Heart left ventricle (tissue), 16 donors: ENCODE results near the gene TFB1M. TPM values are rescaled to one million over a fixed set of nuclear protein-coding genes. Genes with fewer than 3 reads are reported as not detected.
"Not testable (repeated sequence)": the region's sequence is repeated elsewhere in the genome, so short reads cannot be mapped to it uniquely, and the experiment has no call there.

Experiments used
- ATAC-seq, 4 donors: fragments of 200-7000 bp; cut with Tn5 transposase; one replicate each; pipeline ENCODE4 v1.9.1; 2020 to 2022; ENCODE audit warnings: moderate library complexity in 4 of 4, mild to moderate bottlenecking in 3 of 4, moderate number of reproducible peaks in 1 of 4
- DNase-seq, 5 donors: peaks; one replicate each; pipeline ENCODE4 v3.0.0-alpha.2; 2020
- H3K27ac ChIP-seq, 12 donors: fragments of 200-600 bp; sonication (generic) in 4 of 12; one replicate each; pipeline versions ENCODE4 v1.5.0 to v1.8.0; 2016 to 2022; ENCODE audit warnings: mild to moderate bottlenecking in 2 of 12
- H3K27me3 ChIP-seq, 9 donors: fragments of 200-600 bp; sonication (generic) in 2 of 9; one replicate each; pipeline versions ENCODE4 v1.5.1 to v1.8.0; 2016 to 2022; ENCODE audit warnings: mild to moderate bottlenecking in 3 of 9
- H3K36me3 ChIP-seq, 9 donors: fragments of 200-600 bp; sonication (generic) in 2 of 9; one replicate each; pipeline versions ENCODE4 v1.5.0 to v1.8.0; 2018 to 2022; ENCODE audit warnings: mild to moderate bottlenecking in 2 of 9
- H3K4me1 ChIP-seq, 12 donors: fragments of 200-600 bp; sonication (generic) in 4 of 12; one replicate each; pipeline versions ENCODE4 v1.5.0 to v1.8.0; 2016 to 2022; ENCODE audit warnings: mild to moderate bottlenecking in 3 of 12
- H3K4me3 ChIP-seq, 12 donors: fragments of 200-600 bp; sonication (generic) in 4 of 12; one replicate each; pipeline versions ENCODE4 v1.5.0 to v1.8.0; 2017 to 2022; ENCODE audit warnings: mild to moderate bottlenecking in 9 of 12, moderate library complexity in 4 of 12
- H3K9me3 ChIP-seq, 12 donors: fragments of 200-600 bp; sonication (generic) in 4 of 12; one replicate each; pipeline versions ENCODE4 v1.5.0 to v1.8.0; 2016 to 2022; ENCODE audit warnings: mild to moderate bottlenecking in 1 of 12
- POLR2A ChIP-seq, 2 donors: fragments of 450-650 bp; IDR thresholded peaks; one replicate each; pipeline ENCODE4 v1.6.1; 2017; ENCODE audit warnings: antibody characterized with exemption in 2 of 2, mild to moderate bottlenecking in 2 of 2, moderate library complexity in 2 of 2
- WGBS, 4 donors: extraction: QIAGEN DNeasy Blood & Tissue Kit in 2 of 4; methylation state at CpG; one replicate each; pipeline versions ENCODE4 v1.1.5 to v1.1.7; 2013 to 2018; 5-methylcytosine and 5-hydroxymethylcytosine counted together
- intact Hi-C, 10 donors: fragments of 100-400 bp; cut with DNase I; formaldehyde crosslinking; loops; one replicate each; pipeline versions ENCODE4 v1.11.1 to v1.14.2; 2022
- polyA plus RNA-seq, 2 donors: library from polyadenylated mRNA; stranded (reverse); fragments of 200-250 nt; gene quantifications; one replicate each; pipeline ENCODE4 v1.2.3, GENCODE V29; 2013
- total RNA-seq, 9 donors: library from RNA; depleted of rRNA in 2 of 9; stranded (reverse); fragments of >200 nt in 2 of 9; fragmentation: NEBNext Ultra II Directional in 3 of 9; extraction: Animal tissue kit (Norgen Biotek cat#: 25700) in 3 of 9; gene quantifications; one replicate each; pipeline versions ENCODE4 v1.1.0 to v1.2.4, GENCODE V29; 2016 to 2023
- TF ChIP-seq, protein P1 (sequence below), 12 donors: fragments of 200-600 bp; sonication (generic) in 4 of 12; IDR thresholded peaks; one replicate each; pipeline versions ENCODE4 v1.5.0 to v1.8.0; 2018 to 2022; ENCODE audit warnings: antibody characterized with exemption in 12 of 12, mild to moderate bottlenecking in 5 of 12
- donor health status: ischemic (EF 13 %, LVEDD 7.1; RV severe dilation, severe dysfunction).
- donor health status: healthy with polysubstance abuse.
- donor health status: DM: no; HTN: yes; CAD: no.
- donor health status: DM: no; HTN: no; CAD: no.
- donor health status: ischemic (EF 25% LVEDD 6.9; RV normal size, moderate dysfunction).
- donor health status: ischemic (EF 25% LVEDD 5.7; RV mildly dilated, moderate dysfunction).
- donor health status: healthy.
- donor health status: DM: yes; HTN: yes; CAD: no.
- donor health status: ischemic (EF 35%, LVEDD 5.7; RV mildly dilated, moderate dysfunction).
- donor health status: nonischemic (EF 11% LVEDD 7.7; RV severe dilation, severe dysfunction).
- donor health status: DM: yes; HTN: yes; CAD: no.
- donor health status: PGD.
- donor health status: ischemic (EF 29% LVEDD 5.4; RV normal size, mild dysfunction).
- donor health status: nonischemic (EF 23%, LVEDD 6.1; RV moderate dilation, normal function).

TFB1M gene
- total and polyA plus RNA-seq, 11 donors: 11.4 to 24.5 (median 17.6) TPM

- ATAC-seq (no peak), DNase-seq (no peak)
- Histone ChIP-seq H3K4me3 (no peak overlapping the region), H3K9me3 (peaks cover 0 to 47% (median 16%) of the 10 kb centered on the region in 12 donors), H3K27ac (no peak overlapping the region), H3K36me3 (no peaks in the 10 kb centered on the region), H3K27me3 (no peaks in the 10 kb centered on the region), H3K4me1 (no peaks in the 10 kb centered on the region)
- 80 to 85% (median 83%) methylated on average over 2 of the region's 2 CpGs for WGBS, 4 donors
- intact Hi-C loops: loop anchor here in 1 of 10 donors (5.0 kb wide), 1 partner anchor 181 kb away; no protein-coding TSS in a partner anchor
- TF ChIP-seq, protein P1, sequence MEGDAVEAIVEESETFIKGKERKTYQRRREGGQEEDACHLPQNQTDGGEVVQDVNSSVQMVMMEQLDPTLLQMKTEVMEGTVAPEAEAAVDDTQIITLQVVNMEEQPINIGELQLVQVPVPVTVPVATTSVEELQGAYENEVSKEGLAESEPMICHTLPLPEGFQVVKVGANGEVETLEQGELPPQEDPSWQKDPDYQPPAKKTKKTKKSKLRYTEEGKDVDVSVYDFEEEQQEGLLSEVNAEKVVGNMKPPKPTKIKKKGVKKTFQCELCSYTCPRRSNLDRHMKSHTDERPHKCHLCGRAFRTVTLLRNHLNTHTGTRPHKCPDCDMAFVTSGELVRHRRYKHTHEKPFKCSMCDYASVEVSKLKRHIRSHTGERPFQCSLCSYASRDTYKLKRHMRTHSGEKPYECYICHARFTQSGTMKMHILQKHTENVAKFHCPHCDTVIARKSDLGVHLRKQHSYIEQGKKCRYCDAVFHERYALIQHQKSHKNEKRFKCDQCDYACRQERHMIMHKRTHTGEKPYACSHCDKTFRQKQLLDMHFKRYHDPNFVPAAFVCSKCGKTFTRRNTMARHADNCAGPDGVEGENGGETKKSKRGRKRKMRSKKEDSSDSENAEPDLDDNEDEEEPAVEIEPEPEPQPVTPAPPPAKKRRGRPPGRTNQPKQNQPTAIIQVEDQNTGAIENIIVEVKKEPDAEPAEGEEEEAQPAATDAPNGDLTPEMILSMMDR (IDR thresholded peaks at IDR 0.05): no peak
- TF ChIP-seq POLR2A (IDR thresholded peaks at IDR 0.05): no peak
These were observed 27.0 kb upstream of the TFB1M start for GRCh38 chr6:155341130-155341828.

DNA sequence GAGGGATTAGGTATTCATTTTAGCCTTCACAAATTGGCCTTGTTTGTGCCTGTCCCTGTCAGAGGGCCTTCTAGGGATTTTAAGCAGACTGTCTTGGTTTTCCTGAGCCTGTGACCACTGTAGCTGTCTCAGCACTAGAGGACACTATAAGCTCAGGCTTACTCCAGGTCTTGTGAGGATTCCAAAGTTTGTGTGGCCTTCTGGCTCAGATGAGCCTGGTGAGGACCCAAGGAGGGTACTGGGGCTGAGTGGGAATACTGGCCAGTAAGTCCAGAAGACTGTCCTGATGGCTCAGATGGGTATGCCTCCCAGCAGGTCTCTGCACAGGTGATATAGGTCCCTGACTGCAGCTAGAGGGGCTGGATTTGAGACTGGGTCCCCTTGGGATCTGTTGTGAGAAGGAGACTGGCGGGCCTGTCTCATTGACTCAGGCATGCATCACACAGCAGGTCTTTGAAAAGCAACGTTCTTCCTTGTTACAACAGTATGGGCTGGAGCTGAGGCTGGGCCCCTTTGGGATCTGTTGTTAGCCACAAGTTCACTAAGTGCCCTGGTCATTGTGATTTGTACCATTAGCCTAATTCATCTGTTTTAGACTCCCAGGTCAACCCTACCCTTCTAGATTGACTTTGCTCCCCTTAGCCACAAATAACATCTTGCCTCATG is 26.3 kb upstream of the TFB1M start:
- 70 to 83% (median 75%) methylated on average over 2 of the region's 2 CpGs for WGBS, 4 donors
- ATAC-seq (no peak), DNase-seq (no peak)
- H3K36me3 ChIP-seq: no peaks in the 10 kb centered on the region
- intact Hi-C loops: loop anchor here in 1 of 10 donors (5.0 kb wide), 1 partner anchor 182 kb away; no protein-coding TSS in a partner anchor
- H3K4me3 ChIP-seq: no peak overlapping the region
- H3K4me1 ChIP-seq: no peaks in the 10 kb centered on the region
- no peaks in the 10 kb centered on the region for H3K27me3 ChIP-seq
- H3K9me3 ChIP-seq: peaks cover 0 to 47% (median 12%) of the 10 kb centered on the region in 12 donors
- TF ChIP-seq, protein P1 (IDR thresholded peaks at IDR 0.05): no peak
- TF ChIP-seq POLR2A (IDR thresholded peaks at IDR 0.05): no peak
- no peak overlapping the region for H3K27ac ChIP-seq

DNA sequence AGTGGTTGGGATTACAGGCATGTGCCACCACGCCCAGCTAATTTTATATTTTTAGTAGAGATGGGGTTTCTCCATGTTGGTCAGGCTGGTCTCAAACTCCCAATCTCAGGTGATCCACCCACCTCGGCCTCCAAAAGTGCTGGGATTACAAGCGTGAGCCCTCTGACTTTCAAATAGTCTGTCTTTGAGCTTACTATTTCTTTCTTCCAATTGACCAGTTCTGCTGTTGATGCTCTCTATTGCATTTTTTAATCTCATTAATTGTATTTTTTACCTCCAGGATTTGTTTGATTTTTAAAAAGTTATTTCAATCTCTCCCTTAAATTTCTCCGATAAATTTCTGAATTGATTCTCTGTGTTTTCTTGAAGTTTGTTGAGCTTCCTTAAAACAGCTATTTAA is 25.6 kb upstream of the TFB1M start:
- peaks cover 0 to 46% (median 10%) of the 10 kb centered on the region in 12 donors for H3K9me3 ChIP-seq
- intact Hi-C loops: loop anchor here in 1 of 10 donors (5.0 kb wide), 1 partner anchor 182 kb away; no protein-coding TSS in a partner anchor
- WGBS, 4 donors: 46 to 96% (median 84%) methylated on average over 4 of the region's 4 CpGs

GRCh38 chr6:155338237-155338636 is 24.0 kb upstream of the TFB1M start:
- peaks cover 0 to 41% (median 10%) of the 10 kb centered on the region in 12 donors for H3K9me3 ChIP-seq
- ATAC-seq, H3K27me3 ChIP-seq, H3K36me3 ChIP-seq, intact Hi-C loops, H3K4me1 ChIP-seq, DNase-seq, H3K4me3 ChIP-seq, H3K27ac ChIP-seq: not testable (repeated sequence)

More for the DNA sequence above, 25.6 kb upstream of the TFB1M start:
- H3K36me3 ChIP-seq, H3K27me3 ChIP-seq, H3K4me1 ChIP-seq, H3K4me3 ChIP-seq, ATAC-seq, H3K27ac ChIP-seq, DNase-seq: not testable (repeated sequence)

GRCh38 chr6:155335265-155335664 is 21.0 kb upstream of the TFB1M start:
- DNase-seq: no peak
- H3K4me1 ChIP-seq: no peaks in the 10 kb centered on the region
- H3K9me3 ChIP-seq: peaks cover 0 to 34% (median 7%) of the 10 kb centered on the region in 12 donors
- H3K27me3 ChIP-seq: no peaks in the 10 kb centered on the region
- intact Hi-C loops: no loop called here
- no peak overlapping the region for H3K27ac ChIP-seq
- no peak overlapping the region for H3K4me3 ChIP-seq
- no peak for ATAC-seq
- 90 to 97% (median 91%) methylated on average over 1 of the region's 1 CpG for WGBS, 4 donors
- no peaks in the 10 kb centered on the region for H3K36me3 ChIP-seq
- TF ChIP-seq POLR2A (IDR thresholded peaks at IDR 0.05): no peak
- TF ChIP-seq, protein P1 (IDR thresholded peaks at IDR 0.05): no peak

- ATAC-seq, DNase-seq, H3K4me3 ChIP-seq, intact Hi-C loops, H3K27me3 ChIP-seq, H3K27ac ChIP-seq, H3K4me1 ChIP-seq, H3K36me3 ChIP-seq: not testable (repeated sequence)
- H3K9me3 ChIP-seq: peaks cover 0 to 22% (median 1%) of the 10 kb centered on the region in 12 donors
- WGBS, 4 donors: 92 to 97% (median 96%) methylated on average over 7 of the region's 7 CpGs
These were observed 19.8 kb upstream of the TFB1M start for GRCh38 chr6:155334073-155334472.
